Measurements from ENCODE around the gene ZIM2. TPM values are rescaled to one million over a fixed set of nuclear protein-coding genes. Genes with fewer than 3 reads are reported as not detected.

Gene ZIM2
- total RNA-seq, 1 experiment from 2014 or later, result not detected

DNA sequence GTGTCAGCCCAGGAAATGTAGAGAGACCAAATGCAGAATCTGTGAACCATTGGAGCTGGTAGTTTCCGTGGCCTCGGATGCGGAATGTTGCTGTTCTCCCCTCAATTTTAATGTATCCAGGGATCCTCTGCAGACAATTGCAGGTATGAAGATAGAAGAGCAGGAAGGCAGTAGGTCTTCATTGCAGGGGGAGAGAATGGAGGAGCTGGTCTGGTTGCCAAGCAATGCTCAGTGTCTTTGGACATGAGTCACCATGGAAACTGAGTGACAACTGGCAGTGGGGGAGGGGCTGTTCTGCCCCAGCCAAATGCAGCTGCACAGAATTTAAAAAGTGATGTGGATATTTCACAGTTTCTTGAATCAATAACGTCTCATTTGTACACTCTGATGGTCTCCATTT lies 112.8 kb downstream of the ZIM2 start:
- POLR2A ChIA-PET, result no interaction called here
- intact Hi-C loops (cut with micrococcal nuclease), result no loop called here
- TF ChIP-seq, protein P1, sequence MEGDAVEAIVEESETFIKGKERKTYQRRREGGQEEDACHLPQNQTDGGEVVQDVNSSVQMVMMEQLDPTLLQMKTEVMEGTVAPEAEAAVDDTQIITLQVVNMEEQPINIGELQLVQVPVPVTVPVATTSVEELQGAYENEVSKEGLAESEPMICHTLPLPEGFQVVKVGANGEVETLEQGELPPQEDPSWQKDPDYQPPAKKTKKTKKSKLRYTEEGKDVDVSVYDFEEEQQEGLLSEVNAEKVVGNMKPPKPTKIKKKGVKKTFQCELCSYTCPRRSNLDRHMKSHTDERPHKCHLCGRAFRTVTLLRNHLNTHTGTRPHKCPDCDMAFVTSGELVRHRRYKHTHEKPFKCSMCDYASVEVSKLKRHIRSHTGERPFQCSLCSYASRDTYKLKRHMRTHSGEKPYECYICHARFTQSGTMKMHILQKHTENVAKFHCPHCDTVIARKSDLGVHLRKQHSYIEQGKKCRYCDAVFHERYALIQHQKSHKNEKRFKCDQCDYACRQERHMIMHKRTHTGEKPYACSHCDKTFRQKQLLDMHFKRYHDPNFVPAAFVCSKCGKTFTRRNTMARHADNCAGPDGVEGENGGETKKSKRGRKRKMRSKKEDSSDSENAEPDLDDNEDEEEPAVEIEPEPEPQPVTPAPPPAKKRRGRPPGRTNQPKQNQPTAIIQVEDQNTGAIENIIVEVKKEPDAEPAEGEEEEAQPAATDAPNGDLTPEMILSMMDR (IDR thresholded peaks at IDR 0.05; ENCODE audit: unreplicated experiment), result no peak

DNA sequence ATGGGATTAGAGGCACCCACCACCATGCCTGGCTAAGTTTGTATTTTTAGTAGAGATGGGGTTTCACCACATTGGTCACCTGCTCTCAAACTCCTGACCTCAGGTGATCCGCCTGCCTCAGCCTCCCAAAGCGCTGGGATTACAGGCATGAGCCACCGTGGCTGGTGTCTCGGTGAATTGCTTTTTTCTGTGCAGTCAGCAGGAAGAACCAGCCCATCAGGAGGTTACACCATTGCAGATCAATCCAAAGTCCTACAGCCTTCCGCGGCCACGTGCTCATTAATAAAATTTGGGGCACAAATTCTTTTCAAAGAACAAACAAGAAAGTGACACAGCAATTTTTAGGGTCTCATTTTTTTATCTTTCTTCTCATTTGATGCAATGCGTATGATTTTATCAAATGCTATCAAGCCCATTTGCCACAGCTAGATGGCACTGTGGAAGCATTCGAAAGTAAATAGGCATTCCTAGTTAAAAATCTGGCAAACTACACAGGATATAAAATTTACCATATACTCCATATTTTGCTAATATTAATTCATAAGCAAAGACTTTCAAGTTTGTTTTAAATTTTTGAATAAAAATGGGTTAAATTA lies 114.6 kb downstream of the ZIM2 start:
- DNase-seq (ENCODE audit: unreplicated experiment), result no peak
- Mint-ChIP-seq H3K36me3 (ENCODE audit: insufficient read depth, unreplicated experiment) (no peaks in the 10 kb centered on the region), H3K4me1 (ENCODE audit: insufficient read depth, unreplicated experiment) (no peaks in the 10 kb centered on the region), H3K4me3 (ENCODE audit: unreplicated experiment) (no peak overlapping the region), H3K27ac (ENCODE audit: low read depth, unreplicated experiment) (no peak overlapping the region), H3K9me3 (ENCODE audit: unreplicated experiment) (peaks cover 41% of the 10 kb centered on the region), H3K27me3 (ENCODE audit: insufficient read depth, unreplicated experiment) (no peaks in the 10 kb centered on the region)
- no TSS peak for BruUV-seq (replicated peaks)
- CTCF ChIA-PET, result no interaction called here
- TF ChIP-seq, protein P1 (IDR thresholded peaks at IDR 0.05; ENCODE audit: unreplicated experiment), result no peak
- intact Hi-C loops (cut with micrococcal nuclease), result no loop called here
- POLR2A ChIA-PET, result no interaction called here

More for the DNA sequence above, 112.8 kb downstream of the ZIM2 start:
- CTCF ChIA-PET, result interaction anchor here (0.7 kb wide), 1 partner anchor 14 kb away, joined by 5 read pairs; no protein-coding TSS in a partner anchor
- no peaks in the 10 kb centered on the region for H3K4me1 Mint-ChIP-seq (ENCODE audit: insufficient read depth, unreplicated experiment)
- no peak overlapping the region for H3K4me3 Mint-ChIP-seq (ENCODE audit: unreplicated experiment)
- H3K27me3 Mint-ChIP-seq (ENCODE audit: insufficient read depth, unreplicated experiment), result no peaks in the 10 kb centered on the region
- no TSS peak for BruUV-seq (replicated peaks)
- no peaks in the 10 kb centered on the region for H3K36me3 Mint-ChIP-seq (ENCODE audit: insufficient read depth, unreplicated experiment)
- DNase-seq (ENCODE audit: unreplicated experiment), result no peak
- H3K27ac Mint-ChIP-seq (ENCODE audit: low read depth, unreplicated experiment), result no peak overlapping the region
- H3K9me3 Mint-ChIP-seq (ENCODE audit: unreplicated experiment), result peaks cover 36% of the 10 kb centered on the region

Other genes with a start within 250 kb of the ZIM2 start
- gene ZNF71, start 245.4 kb downstream of the ZIM2 start, total RNA-seq (2022), result 4.0 and 5.9 TPM in 2 replicates
- gene SMIM17, start 197.6 kb downstream of the ZIM2 start, total RNA-seq (2022), result not detected in 2 replicates
- not detected in 2 replicates for gene ZNF835, start 169.0 kb downstream of the ZIM2 start, total RNA-seq (2022)
- not detected in 2 replicates for gene PEG3, start within 50 bp of the ZIM2 start, total RNA-seq (2022)